Stimulated activated CD4-positive, alpha-beta T cell treated with anti-CD3 and anti-CD28 coated beads, TNF-alpha, amount 100 ng/mL, for 1 hour (primary cell): Measurements from ENCODE around the gene GRM8.
"Not testable (repeated sequence)": the region's sequence is repeated elsewhere in the genome, so short reads cannot be mapped to it uniquely, and the experiment has no call there.

Experiments
- DNase-seq, 3 donors: peaks; one replicate each; pipeline ENCODE4 v3.0.0-alpha.2; 2020; ENCODE audit warnings: low read depth in 3 of 3, low spot score in 1 of 3

Gene GRM8

GRCh38 chr7:126931581-126931980 lies 321.2 kb downstream of the GRM8 start:
- no peak for DNase-seq

- DNase-seq = no peak
Observed at GRCh38 chr7:126930166-126930565, 322.6 kb downstream of the GRM8 start.

- DNase-seq = no peak
Observed at GRCh38 chr7:126924477-126924876, 328.3 kb downstream of the GRM8 start.

GRCh38 chr7:126911627-126912026 lies 341.1 kb downstream of the GRM8 start:
- DNase-seq = not testable (repeated sequence)

- not testable (repeated sequence) for DNase-seq
Observed at GRCh38 chr7:126908564-126908963, 344.2 kb downstream of the GRM8 start.

GRCh38 chr7:126907657-126908056 lies 345.1 kb downstream of the GRM8 start:
- DNase-seq = not testable (repeated sequence)

- DNase-seq = not testable (repeated sequence)
Observed at GRCh38 chr7:126905255-126905654, 347.5 kb downstream of the GRM8 start.

- DNase-seq = not testable (repeated sequence)
Observed at GRCh38 chr7:126901041-126901765, 351.5 kb downstream of the GRM8 start.

GRCh38 chr7:126887980-126888379 lies 364.8 kb downstream of the GRM8 start:
- DNase-seq = not testable (repeated sequence)

GRCh38 chr7:126887560-126887959 lies 365.2 kb downstream of the GRM8 start:
- not testable (repeated sequence) for DNase-seq

- not testable (repeated sequence) for DNase-seq
Observed at GRCh38 chr7:126882730-126883129, 370.0 kb downstream of the GRM8 start.

- DNase-seq = not testable (repeated sequence)
Observed at GRCh38 chr7:126881908-126882307, 370.8 kb downstream of the GRM8 start.

- DNase-seq = no peak
Observed at GRCh38 chr7:126881315-126881714, 371.4 kb downstream of the GRM8 start.

- DNase-seq = not testable (repeated sequence)
Observed at GRCh38 chr7:126876536-126876935, 376.2 kb downstream of the GRM8 start.

GRCh38 chr7:126856691-126857291 lies 395.9 kb downstream of the GRM8 start:
- no peak for DNase-seq

- no peak for DNase-seq
Observed at GRCh38 chr7:126845331-126845730, 407.4 kb downstream of the GRM8 start.

- no peak for DNase-seq
Observed at GRCh38 chr7:126843883-126844282, 408.9 kb downstream of the GRM8 start.

- no peak for DNase-seq
Observed at GRCh38 chr7:126843336-126843735, 409.4 kb downstream of the GRM8 start.

GRCh38 chr7:126842451-126842850 lies 410.3 kb downstream of the GRM8 start:
- DNase-seq = no peak

GRCh38 chr7:126840869-126841268 lies 411.9 kb downstream of the GRM8 start:
- no peak for DNase-seq

GRCh38 chr7:126839624-126840023 lies 413.1 kb downstream of the GRM8 start:
- no peak for DNase-seq

- no peak for DNase-seq
Observed at GRCh38 chr7:126838194-126838593, 414.5 kb downstream of the GRM8 start.

GRCh38 chr7:126831241-126831640 lies 421.5 kb downstream of the GRM8 start:
- DNase-seq = not testable (repeated sequence)
